GM12878 (cell line): ENCODE results near the gene MAP3K5. TPM values are rescaled to one million over a fixed set of nuclear protein-coding genes. Genes with fewer than 3 reads are reported as not detected.
A peak's percentile ranks its signal among the peaks of the same experiment; 100 is the strongest.

Source experiments
- ATAC-seq: fragments of 200-7000 bp; cut with Tn5 transposase; 3 replicates; pipeline ENCODE4 v1.9.1; 2020; ENCODE audit warnings: mild to moderate bottlenecking, moderate library complexity
- BruUV-seq: library from RNA; stranded (reverse); fragments of 400-500 nt; replicated peaks from 2 replicates; lab custom pipeline; 2021; lab: Mats Ljungman, UMichigan
- CTCF ChIA-PET: fragments of 300-600 bp; sonication (Branson Sonifier 250); formaldehyde crosslinking; extraction: SDS; loops from one replicate; lab custom pipeline; 2021; ENCODE audit warnings: inconsistent platforms; lab: Yijun Ruan, JAX
- POLR2A ChIA-PET: fragments of 350-600 bp; formaldehyde crosslinking; extraction: SDS; loops from one replicate; lab custom pipeline; 2021; ENCODE audit warnings: inconsistent platforms; lab: Charles Lee
- RAD21 ChIA-PET: fragments of 300-600 bp; sonication (Branson Sonifier 250); formaldehyde crosslinking; loops from one replicate; lab custom pipeline; 2023; ENCODE audit warnings: antibody characterized with exemption; ENCODE audit not compliant: unreplicated experiment; lab: Charles Lee
- SMC1A ChIA-PET: fragments of 300-600 bp; sonication (Branson Sonifier 250); formaldehyde crosslinking; loops from one replicate; lab custom pipeline; 2023; ENCODE audit not compliant: unreplicated experiment, uncharacterized antibody; lab: Charles Lee
- DNase-seq: peaks from one replicate; pipeline ENCODE4 v3.0.0-alpha.2; 2011; ENCODE audit warnings: low read depth, low spot score
- FAIRE-seq: peaks from 3 replicates; lab custom pipeline; 2011; peaks lifted over from hg19 to GRCh38; lab: Jason Lieb, UNC
- H2AFZ ChIP-seq: 2 replicates; pipeline ENCODE4 v1.6.0; 2011; ENCODE audit warnings: low read depth, low read length, control low read depth; ENCODE audit not compliant: control insufficient read depth
- H3K27ac ChIP-seq: 2 replicates; pipeline ENCODE4 v1.5.1; 2011; ENCODE audit warnings: control low read depth; ENCODE audit not compliant: control insufficient read depth, insufficient read depth
- H3K27me3 ChIP-seq, 2 experiments: replicated peaks in 1 of 2; 2 replicates each; pipeline versions ENCODE4 v1.6.0 to v1.6.1; 2011; ENCODE audit warnings: low read length in 1 of 2; ENCODE audit not compliant: control insufficient read depth in 2 of 2, insufficient read depth in 2 of 2
- H3K36me3 ChIP-seq, 2 experiments: 2 replicates each; pipeline ENCODE4 v1.5.1; 2011; ENCODE audit warnings: low read length in 1 of 2; ENCODE audit not compliant: control insufficient read depth in 2 of 2, insufficient read depth in 2 of 2
- H3K4me1 ChIP-seq: 2 replicates; pipeline ENCODE4 v1.6.1; 2011; ENCODE audit warnings: mild to moderate bottlenecking, low read length, moderate library complexity, mixed read lengths; ENCODE audit not compliant: control insufficient read depth, insufficient read depth
- H3K4me2 ChIP-seq: 2 replicates; pipeline ENCODE4 v1.6.0; 2011; ENCODE audit warnings: control low read depth; ENCODE audit not compliant: control insufficient read depth, insufficient read depth
- H3K4me3 ChIP-seq: fragments of 200-600 bp; sonication (generic); 2 replicates; pipeline ENCODE4 v1.5.1; 2016
- H3K79me2 ChIP-seq: 2 replicates; pipeline ENCODE4 v1.6.0; 2011; ENCODE audit warnings: low read length; ENCODE audit not compliant: control insufficient read depth, insufficient read depth
- H3K9ac ChIP-seq: 2 replicates; pipeline ENCODE4 v1.8.0; 2011; ENCODE audit warnings: low read length, control low read depth, mixed read lengths; ENCODE audit not compliant: control insufficient read depth, insufficient read depth
- H3K9me3 ChIP-seq: replicated peaks from 3 replicates; pipeline ENCODE4 v1.5.1; 2011; ENCODE audit warnings: mild to moderate bottlenecking, low read length; ENCODE audit not compliant: control insufficient read depth, insufficient read depth
- H4K20me1 ChIP-seq: 2 replicates; pipeline ENCODE4 v1.6.0; 2011; ENCODE audit not compliant: control insufficient read depth, insufficient read depth
- ATF3 ChIP-seq: IDR thresholded peaks from 2 replicates; pipeline ENCODE4 v1.6.1; 2011; ENCODE audit warnings: low read depth, mild to moderate bottlenecking, low read length, moderate library complexity, borderline replicate concordance; ENCODE audit errors: extremely low read depth
- CEBPB ChIP-seq, 2 experiments: fragments of 150-350 bp in 1 of 2; IDR thresholded peaks; 2 replicates each; pipeline ENCODE4 v1.6.1; 2012 to 2014; ENCODE audit warnings: low read depth in 2 of 2, low read length in 2 of 2, borderline replicate concordance in 1 of 2, inconsistent platforms in 1 of 2
- EZH2 ChIP-seq: IDR thresholded peaks from 2 replicates; pipeline ENCODE4 v1.6.1; 2012; ENCODE audit warnings: low read depth, mild to moderate bottlenecking, control low read depth, inconsistent platforms, low read length, borderline replicate concordance; ENCODE audit not compliant: control insufficient read depth
- HDGF ChIP-seq: fragments of 450-650 bp; IDR thresholded peaks from 2 replicates; pipeline ENCODE4 v1.6.1; 2016; ENCODE audit warnings: antibody characterized with exemption
- HSF1 ChIP-seq: fragments of 150-350 bp; IDR thresholded peaks from 2 replicates; pipeline ENCODE4 v1.6.1; 2014; ENCODE audit warnings: mild to moderate bottlenecking, low read depth, low read length
- IRF4 ChIP-seq: IDR thresholded peaks from 2 replicates; pipeline ENCODE4 v1.6.1; 2011; ENCODE audit warnings: low read depth, low read length
- MYB ChIP-seq: fragments of 150-350 bp; IDR thresholded peaks from 2 replicates; pipeline ENCODE4 v1.6.1; 2014; ENCODE audit warnings: mild to moderate bottlenecking, low read depth, low read length, borderline replicate concordance
- NR2C1 ChIP-seq: fragments of 450-650 bp; IDR thresholded peaks from 2 replicates; pipeline ENCODE4 v1.6.1; 2017; ENCODE audit warnings: antibody characterized with exemption, mild to moderate bottlenecking, moderate library complexity
- RBBP5 ChIP-seq: fragments of 200-600 bp; sonication (generic); conservative IDR thresholded peaks from 2 replicates; pipeline ENCODE4 v1.6.1; 2016
- RCOR1 ChIP-seq: conservative IDR thresholded peaks from 2 replicates; pipeline ENCODE4 v1.6.1; 2012; ENCODE audit warnings: low read depth, low read length, improper control_type of control experiment
- RELB ChIP-seq: fragments of 450-650 bp; IDR thresholded peaks from 2 replicates; pipeline ENCODE4 v1.6.1; 2017; ENCODE audit warnings: low read depth, mild to moderate bottlenecking, moderate library complexity
- SUZ12 ChIP-seq: fragments of 200-600 bp; sonication (generic); IDR thresholded peaks from one replicate; pipeline ENCODE4 v1.6.1; 2018; ENCODE audit warnings: antibody characterized with exemption, mild to moderate bottlenecking; ENCODE audit not compliant: unreplicated experiment
- TBL1XR1 ChIP-seq: IDR thresholded peaks from 2 replicates; pipeline ENCODE4 v1.6.1; 2012; ENCODE audit warnings: low read depth, low read length, improper control_type of control experiment
- WRNIP1 ChIP-seq: IDR thresholded peaks from 2 replicates; pipeline ENCODE4 v1.6.1; 2011; ENCODE audit warnings: low read depth, low read length, improper control_type of control experiment, borderline replicate concordance
- ZBTB33 ChIP-seq: fragments of 450-650 bp; IDR thresholded peaks from 2 replicates; pipeline ENCODE4 v1.6.1; 2017; ENCODE audit warnings: mild to moderate bottlenecking
- ZNF384 ChIP-seq: IDR thresholded peaks from 2 replicates; pipeline ENCODE4 v1.6.1; 2012; ENCODE audit warnings: low read depth, mild to moderate bottlenecking, low read length, improper control_type of control experiment, borderline replicate concordance
- WGBS: methylation state at CpG from one replicate; pipeline ENCODE4 v1.1.6; 2016; ENCODE audit warnings: low lambda C conversion rate; ENCODE audit not compliant: insufficient replicate concordance, insufficient coverage; ENCODE audit errors: missing lambda C conversion rate; 5-methylcytosine and 5-hydroxymethylcytosine counted together
- in situ Hi-C: fragments of 300-500 bp; cut with MboI; formaldehyde crosslinking; loops from 9 replicates; pipeline ENCODE4 v1.14.3; 2018; ENCODE audit warnings: mixed read lengths
- intact Hi-C: fragments of 100-400 bp; cut with micrococcal nuclease; formaldehyde crosslinking; loops from one replicate; pipeline ENCODE4 v1.14.2; 2022; ENCODE audit not compliant: unreplicated experiment
- polyA plus RNA-seq, 11 experiments: library from polyadenylated mRNA; depleted of rRNA in 4 of 11; unstranded in 6 of 11; stranded (reverse) in 5 of 11; fragments of >200 nt; fragmentation: Nextera tagmentation in 4 of 11; fragmentation: Illumina TruSeq in 1 of 11; extraction: Ambion mirVana in 4 of 11; extraction: Trizol in 1 of 11; gene quantifications; 1 replicate in 1 of 11; 2 replicates in 10 of 11; pipeline versions ENCODE4 v1.2.1 to v1.2.3, GENCODE V29; 2011 to 2016; ENCODE audit warnings: inconsistent platforms in 2 of 11, missing spikeins in 2 of 11, low read depth in 1 of 11
- total RNA-seq, 4 experiments: library from RNA; depleted of rRNA in 3 of 4; stranded (reverse); fragments of >200 nt in 3 of 4; fragmentation: Illumina TruSeq in 1 of 4; extraction: Trizol in 1 of 4; gene quantifications; 2 replicates each; pipeline versions ENCODE4 v1.2.1 to v1.2.3, GENCODE V29; 2013 to 2021

MAP3K5 gene
- total and polyA plus RNA-seq, 10 of the 15 experiments (the other 5 are each of a cell fraction or from before 2014, with no cell fraction given) = 5.4 to 34.3 (median 26.4) TPM

- H4K20me1 ChIP-seq = no peaks in the 10 kb centered on the region
- DNase-seq (peak; percentile 67), FAIRE-seq (peak; percentile 80), ATAC-seq (peak; percentile 98)
- H3K79me2 ChIP-seq = peaks cover 5% of the 10 kb centered on the region
- H3K9me3 ChIP-seq = no peaks in the 10 kb centered on the region
- no peaks in the 10 kb centered on the region for H3K27me3 ChIP-seq
- peak within 1 kb of the TSS; percentile 98 for H3K4me2 ChIP-seq
- no TSS peak for BruUV-seq
- intact Hi-C loops = no loop called here
- RAD21 ChIA-PET = interaction anchor here (0.6 to 3.1 kb wide), 4 partner anchors 30 to 252 kb away, joined by 3 to 14 read pairs (median 4); partner anchors contain the start of gene MAP3K5
- CTCF ChIA-PET = interaction anchor here (1.0 to 2.0 kb wide), 7 partner anchors 23 to 178 kb away, joined by 3 to 11 read pairs (median 5); partner anchors contain the start of gene MAP3K5
- in situ Hi-C loops = no loop called here
- SMC1A ChIA-PET = interaction anchor here (0.6 to 1.9 kb wide), 6 partner anchors 28 to 1279 kb away, joined by 3 to 4 read pairs (median 3); no protein-coding TSS in a partner anchor
- WGBS = under 1% methylated on average over 39 of the region's 78 CpGs
- no peaks in the 10 kb centered on the region for H3K36me3 ChIP-seq
- peak within 1 kb of the TSS; percentile 84 for H3K9ac ChIP-seq
- peak within 1 kb of the TSS; percentile 76 for H3K27ac ChIP-seq
- H3K4me1 ChIP-seq = no peaks in the 10 kb centered on the region
- POLR2A ChIA-PET = interaction anchor here (0.6 to 1.7 kb wide), 4 partner anchors 20 to 335 kb away, joined by 3 to 4 read pairs (median 3); partner anchors contain the start of gene MAP3K5
- peak within 1 kb of the TSS; percentile 83 for H3K4me3 ChIP-seq
- peak within 1 kb of the TSS; percentile 99 for H2AFZ ChIP-seq
- no peak for TF ChIP-seq HSF1
- TF ChIP-seq ATF3 = peak; percentile 86
- no peak for TF ChIP-seq TBL1XR1
- no peak for TF ChIP-seq RCOR1
- no peak for TF ChIP-seq ZBTB33
- peak; percentile 66 for TF ChIP-seq NR2C1
- no peak for TF ChIP-seq MYB
- no peak for TF ChIP-seq CEBPB (IDR thresholded peaks at IDR 0.05; ENCODE audit: borderline replicate concordance in 1 of 2, low read depth in 2 of 2, low read length in 2 of 2)
- no peak for TF ChIP-seq SUZ12
- no peak for TF ChIP-seq HDGF
- no peak for TF ChIP-seq IRF4
- no peak for TF ChIP-seq ZNF384
- no peak for TF ChIP-seq WRNIP1
- no peak for TF ChIP-seq EZH2
- no peak for TF ChIP-seq RELB
- TF ChIP-seq RBBP5 = peak; percentile 79; the same call in 1 of the 2 replicates
Measured at GRCh38 chr6:136822376-136823127, 30.3 kb upstream of the MAP3K5 start, which contains the start of gene PEX7. Gene PEX7, plus strand, starts transcription at chr6:136822592. Its CDS starts 74 bp downstream, at chr6:136822666.
